NCI-H1048 (cell line): ENCODE measurements around the gene PAX5.

Experiments
- DNase-seq: peaks from one replicate; lab custom pipeline; 2025; lab: John Stamatoyannopoulos, UW

PAX5 gene

GRCh38 chr9:37025071-37025822, 8.8 kb downstream of the PAX5 start:
- DNase-seq = no peak

GRCh38 chr9:37017546-37017945, 16.5 kb downstream of the PAX5 start:
- no peak for DNase-seq

- no peak for DNase-seq
Measured at GRCh38 chr9:37011530-37011929, 22.5 kb downstream of the PAX5 start.

- DNase-seq = no peak
Measured at GRCh38 chr9:37010976-37011375, 23.1 kb downstream of the PAX5 start.

DNA sequence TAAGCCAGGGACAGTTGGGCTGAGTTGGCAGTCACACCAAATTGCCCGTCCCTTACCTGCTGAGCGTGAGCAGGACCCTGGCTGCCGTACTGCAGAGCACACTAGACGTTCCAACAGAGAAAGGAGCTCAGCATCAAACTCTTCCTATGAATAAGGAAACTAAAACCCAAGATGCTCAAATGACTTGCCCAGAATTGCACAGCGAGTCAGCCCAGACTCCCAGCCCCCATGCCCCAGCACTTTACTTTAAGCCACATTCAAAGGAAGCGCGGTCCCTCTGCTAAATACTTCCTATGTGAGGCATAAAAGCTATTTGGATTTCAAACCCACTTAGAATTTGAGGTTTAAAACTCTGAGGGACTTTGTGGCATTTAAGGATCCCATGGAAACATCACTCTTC, 23.9 kb downstream of the PAX5 start:
- no peak for DNase-seq

- no peak for DNase-seq
Measured at GRCh38 chr9:37007295-37007694, 26.8 kb downstream of the PAX5 start.

DNA sequence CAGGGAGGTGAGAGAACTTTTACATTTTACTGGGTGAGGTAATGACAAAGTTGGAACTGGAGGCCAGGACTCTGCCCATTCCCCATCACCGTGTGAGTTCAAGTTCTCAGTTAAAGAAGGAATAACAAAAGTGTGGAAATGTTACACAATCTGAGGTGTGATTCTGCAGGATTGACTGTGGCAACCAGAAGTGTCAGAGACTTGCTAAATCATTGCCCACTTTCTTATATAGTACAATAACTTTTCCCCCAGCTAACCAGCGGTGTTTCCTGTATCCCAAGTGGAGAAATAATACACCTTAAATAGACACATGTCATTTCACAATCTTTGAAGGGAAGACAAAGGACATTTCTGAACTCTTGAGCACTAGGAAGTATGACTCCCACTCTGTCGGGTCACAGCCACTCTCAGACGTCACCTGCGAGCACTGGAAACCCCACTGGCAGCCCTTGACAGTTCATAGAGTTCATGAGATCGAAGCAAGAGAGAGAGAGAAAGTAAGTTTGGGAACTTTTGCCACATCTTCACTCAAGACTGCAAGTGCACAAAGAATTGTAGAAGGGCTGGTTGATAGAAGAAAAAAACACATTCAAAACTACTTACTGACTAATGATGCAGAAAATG, 28.4 kb downstream of the PAX5 start:
- no peak for DNase-seq

- no peak for DNase-seq
Measured at GRCh38 chr9:37004424-37004935, 29.6 kb downstream of the PAX5 start.

DNA sequence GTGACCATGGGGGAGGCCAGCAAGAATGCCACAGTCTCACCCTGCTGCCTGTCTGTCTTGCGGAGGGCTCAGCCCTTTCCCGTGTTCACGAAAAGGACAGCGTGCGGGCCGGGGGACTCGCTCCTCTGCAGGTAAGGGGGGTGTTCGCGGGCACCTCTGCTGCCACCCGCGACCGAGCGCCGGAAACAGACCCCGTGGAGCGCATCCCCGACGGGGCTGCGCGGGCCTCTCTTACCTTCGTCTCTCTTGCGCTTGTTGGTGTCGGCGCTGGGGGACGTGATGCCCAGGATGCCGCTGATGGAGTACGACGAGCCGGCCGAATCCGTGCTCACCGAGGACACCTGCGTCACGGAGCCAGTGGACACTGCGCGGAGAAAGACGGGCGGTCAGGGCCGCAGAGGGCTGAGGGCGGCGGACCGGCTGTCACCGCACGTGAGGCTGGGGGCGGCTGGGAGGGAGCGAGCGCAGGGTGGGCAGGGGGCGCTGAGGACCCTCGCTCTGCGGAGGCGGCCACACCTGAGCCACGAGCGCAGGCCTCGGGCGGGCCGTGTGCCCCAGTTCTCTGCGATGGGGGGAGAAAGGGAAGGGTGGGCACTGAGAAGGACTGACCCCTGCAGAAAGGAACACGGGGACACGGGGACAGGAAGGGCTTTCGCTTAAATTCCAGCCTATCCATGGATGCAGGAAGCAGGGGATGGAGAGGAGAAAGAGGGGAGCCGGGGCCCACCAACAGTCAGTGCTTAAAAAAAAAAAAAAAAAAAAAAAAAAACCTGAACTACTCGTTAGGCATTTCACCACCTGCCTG, 31.5 kb downstream of the PAX5 start:
- DNase-seq = no peak

GRCh38 chr9:37002036-37002412, 32.0 kb downstream of the PAX5 start:
- DNase-seq = no peak

DNA sequence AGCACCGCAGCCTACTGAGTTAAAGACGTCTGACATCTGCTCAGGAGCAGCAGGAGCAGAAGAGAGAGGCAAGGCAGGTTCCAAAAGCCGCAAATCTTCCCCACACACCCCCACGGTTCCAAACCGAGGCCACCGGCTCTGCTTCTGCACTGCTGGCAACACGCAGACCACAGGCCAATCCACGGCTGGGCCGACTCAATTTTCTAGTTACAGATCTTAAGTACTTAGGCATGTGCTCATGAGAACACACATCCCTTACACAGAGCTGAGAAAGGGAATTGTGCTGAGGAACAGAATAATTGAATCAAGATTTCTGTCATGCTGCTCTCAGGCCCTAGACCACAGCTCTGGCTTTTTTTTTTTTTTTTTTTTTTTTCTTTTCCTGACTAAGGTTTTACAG, 32.6 kb downstream of the PAX5 start:
- no peak for DNase-seq

DNA sequence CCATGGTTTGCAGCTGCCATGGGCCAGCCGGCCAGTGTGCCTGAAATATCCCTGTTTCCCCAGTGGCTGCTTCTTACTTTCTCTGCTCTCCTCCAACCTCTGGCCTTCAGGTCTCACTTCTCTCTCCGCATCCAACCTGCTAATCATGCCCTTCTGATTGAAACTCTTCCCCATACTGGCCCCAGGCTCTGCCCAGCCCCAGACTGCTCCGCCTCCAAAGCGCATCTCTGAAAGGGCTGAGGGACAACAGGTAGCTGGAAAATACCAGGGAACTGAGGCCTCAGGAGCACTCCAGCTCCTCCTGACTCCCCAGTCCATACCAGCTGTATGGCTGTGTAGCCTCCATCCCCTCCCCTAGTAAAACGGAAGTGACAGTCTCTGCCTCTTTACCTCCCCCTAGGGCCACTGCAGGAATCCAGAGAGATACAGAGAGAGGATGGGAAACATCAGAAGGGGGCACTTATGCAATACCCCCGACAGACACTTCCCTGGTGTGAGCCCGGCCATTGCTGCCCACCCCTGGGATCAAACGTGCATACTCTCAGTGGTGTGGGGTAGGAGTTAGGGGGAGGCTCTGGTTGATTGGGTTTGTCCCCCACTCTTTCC, 34.2 kb downstream of the PAX5 start:
- DNase-seq = no peak

DNA sequence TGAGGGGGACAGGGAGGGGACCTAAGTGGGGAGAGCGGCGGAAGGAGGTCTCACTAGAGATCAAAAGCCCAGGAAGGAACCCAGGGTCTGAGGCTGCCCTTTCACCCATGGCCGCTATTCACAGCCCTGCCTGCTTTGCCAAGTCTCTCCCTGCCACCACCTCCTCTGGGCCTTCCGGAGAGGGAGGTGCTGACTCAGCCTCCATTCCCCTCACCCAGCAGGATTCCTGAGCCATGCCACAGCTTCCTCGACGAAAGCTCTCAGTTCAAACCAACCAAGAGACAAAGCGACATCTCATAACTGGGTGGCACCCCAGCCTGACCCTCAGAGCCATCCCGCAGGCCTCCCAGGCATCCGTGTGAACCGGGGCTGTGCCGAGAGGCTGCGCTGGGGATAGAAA, 36.7 kb downstream of the PAX5 start:
- DNase-seq = no peak

DNA sequence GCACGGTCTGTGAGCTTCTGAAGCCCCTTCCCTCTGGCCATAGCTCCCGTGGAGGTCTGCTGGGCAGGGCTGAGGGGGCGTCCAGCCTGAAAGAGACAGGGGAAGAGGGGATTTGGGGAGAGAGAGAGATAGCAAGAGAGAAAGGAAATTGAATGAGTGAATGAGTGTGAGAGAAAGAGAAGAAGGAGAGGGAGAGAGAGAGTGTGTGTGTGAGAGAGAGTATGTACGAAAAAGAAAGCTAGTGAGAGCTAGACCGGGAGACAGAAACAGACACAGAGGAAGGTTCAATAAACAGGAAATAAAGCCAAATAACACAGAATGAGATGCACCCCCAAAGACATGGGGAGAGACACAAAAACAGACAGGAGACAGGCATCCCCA, 37.4 kb downstream of the PAX5 start:
- DNase-seq = no peak

GRCh38 chr9:36995927-36996705, 38.0 kb downstream of the PAX5 start:
- DNase-seq = no peak

GRCh38 chr9:36993933-36994764, 39.9 kb downstream of the PAX5 start:
- no peak for DNase-seq

DNA sequence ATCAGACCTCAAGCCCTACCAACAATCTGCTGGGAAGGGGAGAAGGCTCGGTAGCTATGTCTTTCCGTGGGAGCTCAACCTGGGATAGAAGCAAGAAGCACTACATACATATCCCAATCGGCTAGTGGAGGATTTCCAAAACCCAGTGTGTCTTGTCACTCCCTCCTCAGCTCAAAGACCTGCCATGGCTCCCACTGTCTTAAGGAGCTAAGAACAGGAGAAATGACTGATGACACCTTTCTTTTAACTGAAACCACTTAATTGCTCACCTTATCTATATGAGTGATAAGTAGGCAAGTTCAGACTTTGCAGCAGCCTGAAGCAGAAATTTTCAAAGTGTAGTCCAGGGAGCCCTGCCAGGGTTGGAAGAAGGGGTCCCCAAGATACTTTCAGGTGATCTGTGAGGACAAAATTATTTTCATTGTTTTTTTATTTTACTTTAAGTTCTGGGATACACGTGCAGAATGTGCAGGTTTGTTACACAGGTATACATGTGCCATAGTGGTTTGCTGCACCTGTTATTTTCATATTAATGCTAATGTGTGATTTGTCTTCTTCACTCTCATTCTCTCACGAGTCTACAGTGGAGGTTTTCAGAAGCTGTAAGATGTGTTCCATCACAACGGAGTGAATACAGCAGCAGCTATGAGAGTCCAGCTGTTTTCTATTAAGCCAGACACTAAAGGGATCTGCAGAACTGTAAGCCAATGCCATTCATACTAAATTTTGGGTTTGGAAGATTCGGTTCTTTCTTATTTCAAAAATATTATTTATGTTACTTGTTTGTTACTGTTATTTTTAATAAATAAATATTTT, 41.4 kb downstream of the PAX5 start:
- no peak for DNase-seq

DNA sequence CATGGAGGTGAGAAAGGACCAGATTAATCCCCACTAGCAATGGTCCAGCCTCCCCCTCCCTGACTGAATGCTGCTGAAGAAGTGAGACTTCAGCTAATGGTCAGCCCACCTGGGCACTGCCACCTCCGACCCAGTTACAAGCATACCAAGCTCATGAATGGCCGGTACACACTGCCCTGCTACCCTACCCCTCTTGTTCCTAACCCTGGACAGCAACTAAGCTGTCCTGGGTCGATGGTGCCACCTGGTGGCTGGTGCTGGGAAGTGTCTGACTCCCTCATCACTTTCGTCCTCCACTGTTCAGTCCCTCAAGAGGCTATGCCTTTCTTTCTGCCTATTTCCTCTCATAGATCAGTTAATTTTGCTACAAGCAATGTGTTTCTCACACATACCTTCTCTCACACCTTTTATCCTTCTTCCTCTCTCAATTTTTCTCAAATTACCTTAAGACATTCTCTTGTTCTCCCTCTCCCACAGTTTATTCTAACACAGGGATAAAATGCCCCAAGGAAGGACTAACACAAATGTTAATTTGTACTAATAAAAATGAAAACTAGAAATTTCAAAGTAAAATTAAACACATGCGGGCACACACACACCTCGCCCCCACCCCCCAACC, 42.4 kb downstream of the PAX5 start:
- no peak for DNase-seq

GRCh38 chr9:36988848-36989247, 45.2 kb downstream of the PAX5 start:
- no peak for DNase-seq

DNA sequence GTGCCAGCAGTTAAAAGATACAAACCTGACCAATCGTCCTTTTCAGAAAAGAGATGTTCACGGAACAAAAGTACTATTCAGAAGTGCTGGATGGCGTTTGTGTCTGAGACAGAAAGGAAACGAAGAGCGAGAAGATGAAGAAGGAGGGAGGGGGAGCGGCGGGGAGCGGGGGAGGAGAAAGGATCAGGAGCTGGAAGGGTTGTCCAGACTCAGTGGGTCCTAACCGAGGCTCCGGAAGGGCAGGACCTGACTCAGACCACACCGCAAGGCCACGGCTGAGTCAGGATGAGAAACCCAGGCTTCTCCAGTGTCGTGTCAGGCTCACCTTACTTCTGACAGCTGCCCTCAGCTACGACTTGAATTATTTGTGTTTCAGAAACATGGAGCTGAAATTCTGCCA, 46.2 kb downstream of the PAX5 start:
- no peak for DNase-seq
